H1 (cell line): ENCODE results near the gene CD164L2. TPM values are rescaled to one million over a fixed set of nuclear protein-coding genes. Genes with fewer than 3 reads are reported as not detected.
A peak's percentile ranks its signal among the peaks of the same experiment; 100 is the strongest.

ENCODE experiments used
- CTCF ChIA-PET: fragments of 300-600 bp; sonication (Branson Sonifier 250); formaldehyde crosslinking; loops from one replicate; lab custom pipeline; 2021; ENCODE audit not compliant: partially characterized antibody; lab: Charles Lee
- POLR2A ChIA-PET: fragments of 300-600 bp; sonication (Branson Sonifier 250); formaldehyde crosslinking; loops from one replicate; lab custom pipeline; 2021; ENCODE audit warnings: inconsistent platforms; ENCODE audit not compliant: partially characterized antibody; lab: Charles Lee
- DNase-seq, 2 experiments: peaks; one replicate each; pipeline versions ENCODE4 v3.0.0 to v3.0.0-alpha.2; 2010 to 2022; ENCODE audit warnings: low spot score in 2 of 2, low read depth in 1 of 2, mixed read lengths in 1 of 2
- FAIRE-seq: peaks from 2 replicates; lab custom pipeline; 2011; peaks lifted over from hg19 to GRCh38; lab: Jason Lieb, UNC
- H2AFZ ChIP-seq: 2 replicates; pipeline ENCODE4 v1.8.1; 2012; ENCODE audit warnings: low read length, inconsistent platforms
- H2AK5ac ChIP-seq: 2 replicates; pipeline ENCODE4 v1.6.1; 2013; ENCODE audit warnings: low read depth, low read length
- H2BK120ac ChIP-seq: replicated peaks from 2 replicates; pipeline ENCODE3; 2013; ENCODE audit warnings: low read depth, low read length, inconsistent platforms
- H2BK12ac ChIP-seq: 2 replicates; pipeline ENCODE4 v1.6.1; 2013; ENCODE audit warnings: low read depth, low read length
- H2BK15ac ChIP-seq: 2 replicates; pipeline ENCODE4 v1.6.1; 2013; ENCODE audit warnings: low read length
- H2BK20ac ChIP-seq: 2 replicates; pipeline ENCODE4 v1.6.1; 2013; ENCODE audit warnings: low read length
- H2BK5ac ChIP-seq: 2 replicates; pipeline ENCODE4 v1.6.1; 2013; ENCODE audit warnings: low read depth, low read length
- H3K14ac ChIP-seq: 2 replicates; pipeline ENCODE4 v1.6.1; 2013; ENCODE audit warnings: inconsistent platforms; ENCODE audit not compliant: insufficient read length
- H3K18ac ChIP-seq: 2 replicates; pipeline ENCODE4 v1.6.1; 2013; ENCODE audit warnings: low read length; ENCODE audit errors: extremely low read depth
- H3K23ac ChIP-seq: 2 replicates; pipeline ENCODE4 v1.6.1; 2013; ENCODE audit warnings: inconsistent platforms; ENCODE audit not compliant: insufficient read length
- H3K23me2 ChIP-seq: 2 replicates; pipeline ENCODE4 v1.6.1; 2013; ENCODE audit warnings: low read depth, low read length
- H3K27ac ChIP-seq: 2 replicates; pipeline ENCODE4 v1.6.1; 2011; ENCODE audit warnings: low read depth, low read length, inconsistent platforms
- H3K27me3 ChIP-seq, 4 experiments: replicated peaks in 1 of 4; 1 replicate in 1 of 4; 2 replicates in 3 of 4; pipeline versions ENCODE4 v1.6.1 to v1.8.1; 2011 to 2013; ENCODE audit warnings: low read length in 3 of 4, mild to moderate bottlenecking in 3 of 4, inconsistent platforms in 2 of 4, mixed read lengths in 2 of 4, moderate library complexity in 1 of 4; ENCODE audit not compliant: control insufficient read depth in 3 of 4, insufficient read depth in 3 of 4; ENCODE audit errors: extremely low read depth in 1 of 4
- H3K36me3 ChIP-seq, 4 experiments: 2 replicates each; pipeline versions ENCODE4 v1.6.1 to v1.8.1; 2011 to 2013; ENCODE audit warnings: mild to moderate bottlenecking in 4 of 4, low read length in 3 of 4, moderate library complexity in 2 of 4, control low read depth in 1 of 4, inconsistent platforms in 1 of 4; ENCODE audit not compliant: insufficient read depth in 4 of 4, control insufficient read depth in 2 of 4
- H3K4ac ChIP-seq: replicated peaks from 2 replicates; pipeline ENCODE3; 2013; ENCODE audit warnings: low read length, low read depth, mixed read lengths, inconsistent platforms; ENCODE audit not compliant: insufficient read length
- H3K4me1 ChIP-seq, 4 experiments: replicated peaks in 1 of 4; 1 replicate in 1 of 4; 2 replicates in 3 of 4; pipeline versions ENCODE4 v1.6.1 to v1.8.1; 2011 to 2013; ENCODE audit warnings: low read length in 3 of 4, inconsistent platforms in 2 of 4, mixed read lengths in 1 of 4; ENCODE audit not compliant: insufficient read depth in 4 of 4, control insufficient read depth in 3 of 4
- H3K4me2 ChIP-seq, 2 experiments: 2 replicates each; pipeline versions ENCODE4 v1.6.1 to v1.8.1; 2011 to 2013; ENCODE audit warnings: low read depth in 2 of 2, low read length in 2 of 2, control low read depth in 1 of 2, inconsistent platforms in 1 of 2, mild to moderate bottlenecking in 1 of 2; ENCODE audit not compliant: insufficient read depth in 1 of 2
- H3K4me3 ChIP-seq, 4 experiments: fragments of 200-600, 300-600 bp in 1 of 4; sonication (generic), shearing (Covaris generic), sonication (Bioruptor Twin) in 1 of 4; 2 replicates each; pipeline versions ENCODE4 v1.5.1 to v1.8.1; 2011 to 2016; ENCODE audit warnings: low read length in 4 of 4, low read depth in 3 of 4, control low read depth in 2 of 4, inconsistent platforms in 2 of 4, mild to moderate bottlenecking in 2 of 4, mixed read lengths in 1 of 4, moderate library complexity in 1 of 4; ENCODE audit not compliant: insufficient read depth in 2 of 4; ENCODE audit errors: extremely low read depth in 1 of 4
- H3K56ac ChIP-seq: replicated peaks from 2 replicates; pipeline ENCODE3; 2013; ENCODE audit warnings: low read depth, mild to moderate bottlenecking, mixed read lengths, low read length, inconsistent platforms; ENCODE audit not compliant: insufficient read length
- H3K79me1 ChIP-seq: 2 replicates; pipeline ENCODE4 v1.6.1; 2013; ENCODE audit warnings: low read depth, low read length, control low read depth
- H3K79me2 ChIP-seq, 2 experiments: 2 replicates each; pipeline versions ENCODE4 v1.6.1 to v1.8.1; 2012 to 2013; ENCODE audit warnings: low read length in 2 of 2, mild to moderate bottlenecking in 2 of 2, inconsistent platforms in 1 of 2; ENCODE audit not compliant: insufficient read depth in 2 of 2, control insufficient read depth in 1 of 2
- H3K9ac ChIP-seq, 4 experiments: replicated peaks in 1 of 4; 1 replicate in 1 of 4; 2 replicates in 3 of 4; pipeline versions ENCODE4 v1.6.1 to v1.8.1; 2011 to 2013; ENCODE audit warnings: low read depth in 3 of 4, low read length in 3 of 4, control low read depth in 2 of 4, mild to moderate bottlenecking in 2 of 4, moderate library complexity in 2 of 4, inconsistent platforms in 1 of 4; ENCODE audit errors: extremely low read depth in 1 of 4
- H3K9me3 ChIP-seq, 2 experiments: 2 replicates each; pipeline versions ENCODE4 v1.6.1 to v1.8.1; 2012 to 2013; ENCODE audit warnings: mild to moderate bottlenecking in 2 of 2, moderate library complexity in 2 of 2, control low read depth in 1 of 2, inconsistent platforms in 1 of 2, low read depth in 1 of 2, low read length in 1 of 2, mixed read lengths in 1 of 2; ENCODE audit not compliant: insufficient read depth in 2 of 2
- H4K20me1 ChIP-seq, 2 experiments: replicated peaks in 1 of 2; 2 replicates each; pipeline versions ENCODE3 to v1.8.1; 2011 to 2013; ENCODE audit warnings: inconsistent platforms in 2 of 2, low read length in 2 of 2, mild to moderate bottlenecking in 1 of 2; ENCODE audit not compliant: insufficient read depth in 2 of 2, control insufficient read depth in 1 of 2
- H4K5ac ChIP-seq: 2 replicates; pipeline ENCODE4 v1.6.1; 2013; ENCODE audit warnings: low read length, low read depth, mixed read lengths, inconsistent platforms; ENCODE audit not compliant: insufficient read length
- H4K8ac ChIP-seq: 2 replicates; pipeline ENCODE4 v1.8.0; 2013; ENCODE audit warnings: mild to moderate bottlenecking, moderate library complexity, low read length, inconsistent platforms; ENCODE audit not compliant: insufficient read depth; ENCODE audit errors: extremely low read depth
- H4K91ac ChIP-seq: replicated peaks from 2 replicates; pipeline ENCODE3; 2013; ENCODE audit warnings: low read length, mixed read lengths, inconsistent platforms; ENCODE audit not compliant: insufficient read length
- ATF2 ChIP-seq: IDR thresholded peaks from 2 replicates; pipeline ENCODE4 v1.6.1; 2012; ENCODE audit warnings: low read length, inconsistent platforms
- RFX5 ChIP-seq: IDR thresholded peaks from 2 replicates; pipeline ENCODE4 v1.6.1; 2011; ENCODE audit warnings: low read depth, low read length, improper control_type of control experiment, borderline replicate concordance
- SP4 ChIP-seq: IDR thresholded peaks from 2 replicates; pipeline ENCODE4 v1.6.1; 2012; ENCODE audit warnings: low read length, inconsistent platforms
- WGBS, 2 experiments: shearing (Covaris generic) in 1 of 2; methylation state at CpG; one replicate each; pipeline versions ENCODE4 v1.1.6 to v1.1.7; 2013 to 2015; ENCODE audit warnings: low lambda C conversion rate in 2 of 2, mixed read lengths in 2 of 2, inconsistent platforms in 1 of 2, low coverage in 1 of 2, missing lambda C conversion rate in 1 of 2; ENCODE audit not compliant: insufficient replicate concordance in 2 of 2, insufficient coverage in 1 of 2, insufficient read length in 1 of 2; ENCODE audit errors: extremely low coverage in 1 of 2, missing lambda C conversion rate in 1 of 2; 5-methylcytosine and 5-hydroxymethylcytosine counted together
- polyA plus RNA-seq, 7 experiments: library from polyadenylated mRNA; depleted of rRNA in 3 of 7; stranded (reverse) in 5 of 7; unstranded in 2 of 7; fragments of >200 nt in 5 of 7; fragments of 200-250 nt in 2 of 7; gene quantifications; 1 replicate in 5 of 7; 2 replicates in 1 of 7; 4 replicates in 1 of 7; pipeline versions ENCODE4 v1.2.1 to v1.2.3, GENCODE V29; 2011 to 2013; ENCODE audit warnings: missing spikeins in 2 of 7, mixed read lengths in 2 of 7
- total RNA-seq: library from RNA; stranded (reverse); fragmentation: NEBNext Ultra II Directional; extraction: Animal tissue kit (Norgen Biotek cat#: 25700); gene quantifications from 2 replicates; pipeline ENCODE4 v1.2.1, GENCODE V29; 2021

CD164L2 gene
- total and polyA plus RNA-seq, 2 of the 8 experiments (the other 6 are each of a cell fraction or from before 2014, with no cell fraction given): 3.3 TPM

- Histone ChIP-seq H2AK5ac (no peak overlapping the region), H2BK120ac (no peak overlapping the region), H3K4me2 (no peak overlapping the region), H3K4ac (no peak overlapping the region), H3K56ac (no peak overlapping the region), H3K14ac (no peak overlapping the region), H3K4me3 (no peak overlapping the region), H3K9ac (no peak overlapping the region), H3K4me1 (peaks cover 0 to 14% (median 5%) of the 10 kb centered on the region in 4 experiments; a peak in 6 of 7 replicates), H3K36me3 (no peaks in the 10 kb centered on the region), H3K27me3 (peaks cover 8 to 33% (median 26%) of the 10 kb centered on the region in 4 experiments), H2BK12ac (no peak overlapping the region), H4K5ac (no peak overlapping the region), H2BK15ac (peak overlapping the region; percentile 63; the same call in 1 of the 2 replicates), H2BK20ac (no peak overlapping the region), H3K23me2 (peaks cover 16% of the 10 kb centered on the region), H3K9me3 (no peaks in the 10 kb centered on the region), H3K27ac (no peak overlapping the region), H3K18ac (no peak overlapping the region), H4K20me1 (peaks cover 0 to 12% of the 10 kb centered on the region in 2 experiments), H4K8ac (0 out of 2 replicates have a peak overlapping the region, but pooled peaks have one; percentile 59), H3K23ac (no peak overlapping the region), H2AFZ (no peak overlapping the region), H2BK5ac (no peak overlapping the region), H3K79me2 (no peaks in the 10 kb centered on the region), H4K91ac (no peak overlapping the region), H3K79me1 (no peaks in the 10 kb centered on the region)
- DNase-seq (no peak), FAIRE-seq (no peak)
- ChIA-PET POLR2A (interaction anchor here (0.7 to 10.9 kb wide), 5 partner anchors 6 to 53 kb away, joined by 3 to 101 read pairs (median 4); partner anchors contain the start of gene MAP3K6), CTCF (interaction anchor here (1.6 to 28.8 kb wide), 12 partner anchors 10 to 307 kb away, joined by 3 to 625 read pairs (median 41); partner anchors contain the start of genes CD164L2, FCN3, GPR3 and MAP3K6)
- 89% methylated on average over 5 of the region's 5 CpGs; no CpG with 5 or more reads in 1 of the 2 experiments for WGBS, 2 experiments
- TF ChIP-seq SP4 (no peak), RFX5 (no peak), ATF2 (no peak)
Observed at GRCh38 chr1:27355683-27356082, 27.4 kb downstream of the CD164L2 start.
